ENCODE data around the gene BEX2.
"Not testable (repeated sequence)": the region's sequence is repeated elsewhere in the genome, so short reads cannot be mapped to it uniquely, and the experiment has no call there.

Gene BEX2

GRCh38 chrX:103310555-103311398 lies at the start of gene BEX2:
TSS of gene BEX2 (minus strand) at chrX:103310990. CDS start at chrX:103309976, 1,014 bp downstream.
- no peak for DNase-seq (ENCODE audit: low spot score)

GRCh38 chrX:103360092-103360491 lies 49.3 kb upstream of the BEX2 start:
- no peak for DNase-seq (ENCODE audit: low spot score)

- DNase-seq (ENCODE audit: low spot score) = not testable (repeated sequence)
Measured at GRCh38 chrX:103359605-103360004, 48.8 kb upstream of the BEX2 start.

- no peak for DNase-seq (ENCODE audit: low spot score)
Measured at GRCh38 chrX:103357871-103358270, 47.1 kb upstream of the BEX2 start.

- no peak for DNase-seq (ENCODE audit: low spot score)
Measured at GRCh38 chrX:103356858-103357257, 46.1 kb upstream of the BEX2 start.

GRCh38 chrX:103356130-103356798 lies 45.5 kb upstream of the BEX2 start, which contains the start of gene TCEAL9:
TSS of gene TCEAL9 (plus strand) at chrX:103356506. CDS start at chrX:103357685, 1,179 bp downstream.
- peak; percentile 57 for DNase-seq (ENCODE audit: low spot score)

- no peak for DNase-seq (ENCODE audit: low spot score)
Measured at GRCh38 chrX:103347682-103348397, 37.0 kb upstream of the BEX2 start.

- no peak for DNase-seq (ENCODE audit: low spot score)
Measured at GRCh38 chrX:103344606-103345005, 33.8 kb upstream of the BEX2 start.

- peak; percentile 39 for DNase-seq (ENCODE audit: low spot score)
Measured at GRCh38 chrX:103343105-103343504, 32.3 kb upstream of the BEX2 start.

- DNase-seq (ENCODE audit: low spot score) = no peak
Measured at GRCh38 chrX:103338663-103339062, 27.9 kb upstream of the BEX2 start.

- no peak for DNase-seq (ENCODE audit: low spot score)
Measured at GRCh38 chrX:103330681-103331288, 20.0 kb upstream of the BEX2 start.

GRCh38 chrX:103329991-103330390 lies 19.2 kb upstream of the BEX2 start, which contains the start of gene TCEAL7:
TSS of gene TCEAL7 (plus strand) at chrX:103330239. CDS start at chrX:103331404, 1,165 bp downstream.
- DNase-seq (ENCODE audit: low spot score) = peak; percentile 17

- no peak for DNase-seq (ENCODE audit: low spot score)
Measured at GRCh38 chrX:103311399-103311780, 600 bp upstream of the BEX2 start.

- no peak for DNase-seq (ENCODE audit: low spot score)
Measured at GRCh38 chrX:103309860-103310554, 783 bp downstream of the BEX2 start.

- not testable (repeated sequence) for DNase-seq (ENCODE audit: low spot score)
Measured at GRCh38 chrX:103305666-103306065, 5.1 kb downstream of the BEX2 start.

GRCh38 chrX:103304705-103305104 lies 6.1 kb downstream of the BEX2 start:
- no peak for DNase-seq (ENCODE audit: low spot score)

GRCh38 chrX:103293118-103293517 lies 17.7 kb downstream of the BEX2 start:
- DNase-seq (ENCODE audit: low spot score) = no peak

- DNase-seq (ENCODE audit: low spot score) = no peak
Measured at GRCh38 chrX:103279624-103280023, 31.2 kb downstream of the BEX2 start.

GRCh38 chrX:103276581-103277002 lies 34.2 kb downstream of the BEX2 start, which contains the start of gene TCEAL5:
TSS of gene TCEAL5 (minus strand) at chrX:103276750. CDS start at chrX:103274563, 2,187 bp downstream.
- no peak for DNase-seq (ENCODE audit: low spot score)

GRCh38 chrX:103275947-103276567 lies 34.7 kb downstream of the BEX2 start:
- DNase-seq (ENCODE audit: low spot score) = no peak

GRCh38 chrX:103274284-103274683 lies 36.5 kb downstream of the BEX2 start:
- no peak for DNase-seq (ENCODE audit: low spot score)
